Fibroblast of pulmonary artery (primary cell): ENCODE measurements around the gene CEACAM6.

Experiments used
- DNase-seq: peaks from one replicate; pipeline ENCODE4 v3.0.0-alpha.2; 2010; ENCODE audit warnings: low read depth
- H3K4me3 ChIP-seq: replicated peaks from 2 replicates; pipeline ENCODE4 v1.5.1; 2011; ENCODE audit warnings: low read depth, mild to moderate bottlenecking, control low read depth, low read length, moderate library complexity
- TF ChIP-seq, protein P1 (sequence below): IDR thresholded peaks from 2 replicates; pipeline ENCODE4 v1.5.1; 2011; ENCODE audit warnings: mild to moderate bottlenecking, control low read depth, low read length, inconsistent platforms; ENCODE audit errors: missing control alignments

CEACAM6 gene

DNA sequence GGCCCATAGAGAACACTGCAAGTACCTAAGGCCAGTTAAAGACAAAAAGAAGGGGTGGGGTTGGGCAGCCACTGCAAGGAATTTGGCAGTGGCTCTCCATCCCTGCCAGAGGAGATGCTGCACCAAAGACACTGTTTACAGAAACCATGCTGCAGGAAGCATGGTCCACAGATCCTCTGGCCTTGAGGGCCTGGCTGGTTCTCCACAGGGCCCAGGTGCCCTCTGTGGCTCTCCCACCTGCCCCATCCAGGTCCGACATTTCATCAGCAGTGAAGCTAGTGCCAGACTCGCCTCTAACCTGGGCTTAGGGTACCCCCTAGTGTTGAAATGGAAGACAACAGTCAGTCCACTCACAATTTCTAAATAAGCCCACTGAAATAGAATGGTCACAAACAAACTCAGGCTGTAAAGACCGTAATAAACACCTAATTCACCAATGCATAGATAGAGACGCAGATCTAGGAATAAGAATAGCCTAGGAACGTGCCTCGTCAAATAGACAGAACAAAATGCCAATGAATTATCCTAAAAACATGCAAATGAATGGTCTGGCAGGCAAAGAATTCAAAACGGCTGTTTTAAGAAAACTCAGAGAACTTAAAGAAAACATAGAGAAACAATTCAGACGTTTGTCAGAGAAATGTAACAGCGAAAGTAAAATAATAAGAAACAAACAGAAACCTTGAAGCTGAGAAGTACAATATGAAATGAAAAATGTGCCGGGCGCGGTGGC is 65.8 kb downstream of the CEACAM6 start:
- TF ChIP-seq, protein P1, sequence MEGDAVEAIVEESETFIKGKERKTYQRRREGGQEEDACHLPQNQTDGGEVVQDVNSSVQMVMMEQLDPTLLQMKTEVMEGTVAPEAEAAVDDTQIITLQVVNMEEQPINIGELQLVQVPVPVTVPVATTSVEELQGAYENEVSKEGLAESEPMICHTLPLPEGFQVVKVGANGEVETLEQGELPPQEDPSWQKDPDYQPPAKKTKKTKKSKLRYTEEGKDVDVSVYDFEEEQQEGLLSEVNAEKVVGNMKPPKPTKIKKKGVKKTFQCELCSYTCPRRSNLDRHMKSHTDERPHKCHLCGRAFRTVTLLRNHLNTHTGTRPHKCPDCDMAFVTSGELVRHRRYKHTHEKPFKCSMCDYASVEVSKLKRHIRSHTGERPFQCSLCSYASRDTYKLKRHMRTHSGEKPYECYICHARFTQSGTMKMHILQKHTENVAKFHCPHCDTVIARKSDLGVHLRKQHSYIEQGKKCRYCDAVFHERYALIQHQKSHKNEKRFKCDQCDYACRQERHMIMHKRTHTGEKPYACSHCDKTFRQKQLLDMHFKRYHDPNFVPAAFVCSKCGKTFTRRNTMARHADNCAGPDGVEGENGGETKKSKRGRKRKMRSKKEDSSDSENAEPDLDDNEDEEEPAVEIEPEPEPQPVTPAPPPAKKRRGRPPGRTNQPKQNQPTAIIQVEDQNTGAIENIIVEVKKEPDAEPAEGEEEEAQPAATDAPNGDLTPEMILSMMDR, result peak; percentile 61
- DNase-seq, result peak; percentile 41
- H3K4me3 ChIP-seq, result no peak overlapping the region
